Neuronal stem cell (in vitro differentiated cells): ENCODE measurements around the gene UTF1.

Experiments used
- DNase-seq: peaks from one replicate; pipeline ENCODE4 v3.0.0-alpha.2; 2013; ENCODE audit warnings: low spot score
- H2AFZ ChIP-seq: one replicate; pipeline ENCODE4 v1.6.1; 2013; ENCODE audit warnings: mild to moderate bottlenecking, low read length, inconsistent platforms
- H2AK5ac ChIP-seq: 2 replicates; pipeline ENCODE4 v1.6.1; 2013; ENCODE audit warnings: low read depth, mild to moderate bottlenecking, inconsistent platforms, low read length, moderate library complexity, mixed read lengths
- H2BK120ac ChIP-seq: 2 replicates; pipeline ENCODE4 v1.6.1; 2013; ENCODE audit warnings: low read depth, mild to moderate bottlenecking, inconsistent platforms, low read length, moderate library complexity, mixed read lengths
- H2BK12ac ChIP-seq: one replicate; pipeline ENCODE4 v1.6.1; 2013; ENCODE audit warnings: low read length, inconsistent platforms
- H2BK15ac ChIP-seq: 2 replicates; pipeline ENCODE4 v1.6.1; 2013; ENCODE audit warnings: mild to moderate bottlenecking, low read length, inconsistent platforms, mixed read lengths
- H2BK5ac ChIP-seq: one replicate; pipeline ENCODE4 v1.6.1; 2013; ENCODE audit warnings: inconsistent platforms, mild to moderate bottlenecking, low read length, moderate library complexity
- H3K14ac ChIP-seq: one replicate; pipeline ENCODE4 v1.6.1; 2013; ENCODE audit warnings: low read length, inconsistent platforms
- H3K18ac ChIP-seq: 2 replicates; pipeline ENCODE4 v1.6.1; 2013; ENCODE audit warnings: low read length, inconsistent platforms
- H3K23ac ChIP-seq: 2 replicates; pipeline ENCODE4 v1.6.1; 2013; ENCODE audit warnings: low read depth, mild to moderate bottlenecking, mixed read lengths, low read length, inconsistent platforms; ENCODE audit not compliant: poor library complexity
- H3K27ac ChIP-seq: replicated peaks from 3 replicates; pipeline ENCODE4 v1.5.1; 2013; ENCODE audit warnings: low read length, inconsistent platforms
- H3K27me3 ChIP-seq, 3 experiments: 2 replicates each; pipeline ENCODE4 v1.6.1; 2013; ENCODE audit warnings: low read length in 3 of 3, mild to moderate bottlenecking in 2 of 3, inconsistent platforms in 1 of 3, low read depth in 1 of 3, mixed read lengths in 1 of 3, moderate library complexity in 1 of 3; ENCODE audit not compliant: control insufficient read depth in 3 of 3, insufficient read depth in 3 of 3
- H3K36me3 ChIP-seq, 2 donors: replicated peaks in 1 of 2; 2 replicates each; pipeline ENCODE4 v1.6.1; 2013; ENCODE audit warnings: low read length in 2 of 2; ENCODE audit not compliant: control insufficient read depth in 2 of 2, insufficient read depth in 2 of 2
- H3K4ac ChIP-seq: 2 replicates; pipeline ENCODE4 v1.6.1; 2013; ENCODE audit warnings: inconsistent platforms, mild to moderate bottlenecking, low read length, moderate library complexity
- H3K4me1 ChIP-seq, 2 donors: 1 replicate in 1 of 2; 2 replicates in 1 of 2; pipeline ENCODE4 v1.6.1; 2013; ENCODE audit warnings: low read length in 2 of 2, low read depth in 1 of 2; ENCODE audit not compliant: control insufficient read depth in 2 of 2, insufficient read depth in 1 of 2
- H3K4me2 ChIP-seq: one replicate; pipeline ENCODE4 v1.6.1; 2013; ENCODE audit warnings: mild to moderate bottlenecking, low read length, inconsistent platforms; ENCODE audit not compliant: insufficient read depth, poor library complexity, severe bottlenecking
- H3K4me3 ChIP-seq, 2 donors: 2 replicates each; pipeline ENCODE4 v1.5.1; 2013; ENCODE audit warnings: low read length in 2 of 2, mild to moderate bottlenecking in 2 of 2, inconsistent platforms in 1 of 2, moderate library complexity in 1 of 2
- H3K79me1 ChIP-seq: one replicate; pipeline ENCODE4 v1.6.1; 2013; ENCODE audit warnings: low read depth, mild to moderate bottlenecking, inconsistent platforms, low read length, moderate library complexity
- H3K9ac ChIP-seq: one replicate; pipeline ENCODE4 v1.6.1; 2013; ENCODE audit warnings: mild to moderate bottlenecking, low read depth, low read length, inconsistent platforms; ENCODE audit not compliant: poor library complexity
- H3K9me3 ChIP-seq, 2 donors: replicated peaks in 1 of 2; 2 replicates each; pipeline versions ENCODE3 to v1.6.1; 2013; ENCODE audit warnings: low read length in 2 of 2, mild to moderate bottlenecking in 2 of 2, inconsistent platforms in 1 of 2, low read depth in 1 of 2, mixed read lengths in 1 of 2, moderate library complexity in 1 of 2; ENCODE audit not compliant: control insufficient read depth in 2 of 2, insufficient read depth in 1 of 2
- H4K8ac ChIP-seq: one replicate; pipeline ENCODE4 v1.6.1; 2013; ENCODE audit warnings: low read depth, mild to moderate bottlenecking, inconsistent platforms, low read length, moderate library complexity
- H4K91ac ChIP-seq: one replicate; pipeline ENCODE4 v1.6.1; 2013; ENCODE audit warnings: low read length, low read depth, mild to moderate bottlenecking, inconsistent platforms; ENCODE audit not compliant: poor library complexity
- WGBS, 2 donors: extraction: QIAGEN DNeasy Blood & Tissue Kit; methylation state at CpG; one replicate each; pipeline ENCODE4 v1.1.7; 2013; ENCODE audit warnings: missing lambda C conversion rate in 2 of 2, mixed read lengths in 1 of 2; ENCODE audit not compliant: insufficient read length in 2 of 2, insufficient replicate concordance in 1 of 2; ENCODE audit errors: extremely low coverage in 2 of 2; 5-methylcytosine and 5-hydroxymethylcytosine counted together

Gene UTF1

GRCh38 chr10:133259602-133259989, 29.6 kb downstream of the UTF1 start:
- no CpG with 5 or more reads among the region's 12 CpGs for WGBS, 2 donors
- Histone ChIP-seq H2BK15ac (peak overlapping the region; percentile 98), H3K4me3 (no peak overlapping the region), H2AK5ac (peak overlapping the region; percentile 78), H4K91ac (no peak overlapping the region), H3K4ac (no peak overlapping the region), H3K27me3 (peaks cover 0 to 33% (median 5%) of the 10 kb centered on the region in 3 experiments), H2AFZ (peak overlapping the region; percentile 24), H2BK12ac (no peak overlapping the region), H3K4me2 (no peak overlapping the region), H2BK120ac (no peak overlapping the region), H2BK5ac (no peak overlapping the region), H3K79me1 (peaks cover 3% of the 10 kb centered on the region), H4K8ac (no peak overlapping the region), H3K9me3 (no peaks in the 10 kb centered on the region), H3K18ac (no peak overlapping the region), H3K4me1 (peaks cover 20 to 38% of the 10 kb centered on the region in 2 donors), H3K36me3 (no peaks in the 10 kb centered on the region), H3K27ac (no peak overlapping the region), H3K23ac (no peak overlapping the region), H3K9ac (no peak overlapping the region), H3K14ac (peak overlapping the region; percentile 64)
- no peak for DNase-seq

GRCh38 chr10:133260895-133261725, 31.1 kb downstream of the UTF1 start:
- H3K27ac ChIP-seq: no peak overlapping the region
- H4K91ac ChIP-seq: no peak overlapping the region
- H2AFZ ChIP-seq: peak overlapping the region; percentile 89
- DNase-seq: no peak
- no peaks in the 10 kb centered on the region for H3K9me3 ChIP-seq
- peaks cover 3% of the 10 kb centered on the region for H3K79me1 ChIP-seq
- no CpG with 5 or more reads among the region's 50 CpGs for WGBS, 2 donors
- H3K4me1 ChIP-seq: peaks cover 18 to 38% of the 10 kb centered on the region in 2 donors
- no peak overlapping the region for H3K4ac ChIP-seq
- no peak overlapping the region for H4K8ac ChIP-seq
- peak overlapping the region; percentile 54 for H2BK5ac ChIP-seq
- H3K4me2 ChIP-seq: peak overlapping the region; percentile 79
- H3K18ac ChIP-seq: peak overlapping the region; percentile 98
- peak overlapping the region; percentile 79 for H2AK5ac ChIP-seq
- peaks cover 0 to 22% (median 5%) of the 10 kb centered on the region in 3 experiments for H3K27me3 ChIP-seq
- H3K23ac ChIP-seq: no peak overlapping the region
- peak overlapping the region; percentile 94 for H3K14ac ChIP-seq
- H3K9ac ChIP-seq: peak overlapping the region; percentile 99
- H2BK120ac ChIP-seq: no peak overlapping the region
- peak overlapping the region; percentile 12 for H2BK12ac ChIP-seq
- H2BK15ac ChIP-seq: peak overlapping the region; percentile 65
- no peaks in the 10 kb centered on the region for H3K36me3 ChIP-seq
- H3K4me3 ChIP-seq: peak overlapping the region; percentile 68 to 96

GRCh38 chr10:133261726-133262325, 31.8 kb downstream of the UTF1 start:
- peak overlapping the region; percentile 56 for H3K14ac ChIP-seq
- peak overlapping the region; percentile 99 for H3K9ac ChIP-seq
- peaks cover 3% of the 10 kb centered on the region for H3K79me1 ChIP-seq
- H3K27ac ChIP-seq: no peak overlapping the region
- no peak overlapping the region for H2BK12ac ChIP-seq
- H4K8ac ChIP-seq: no peak overlapping the region
- peak overlapping the region; percentile 68 to 96 for H3K4me3 ChIP-seq
- H2BK15ac ChIP-seq: peak overlapping the region; percentile 65
- peak overlapping the region; percentile 98 for H3K18ac ChIP-seq
- H3K4me1 ChIP-seq: peaks cover 18 to 38% of the 10 kb centered on the region in 2 donors
- no peak overlapping the region for H4K91ac ChIP-seq
- WGBS, 2 donors: no CpG with 5 or more reads among the region's 79 CpGs
- no peak for DNase-seq
- no peak overlapping the region for H3K4ac ChIP-seq
- H3K23ac ChIP-seq: no peak overlapping the region
- peak overlapping the region; percentile 89 for H2AFZ ChIP-seq
- no peaks in the 10 kb centered on the region for H3K36me3 ChIP-seq
- peak overlapping the region; percentile 79 for H3K4me2 ChIP-seq
- peak overlapping the region; percentile 54 for H2BK5ac ChIP-seq
- H3K27me3 ChIP-seq: peaks cover 0 to 22% (median 5%) of the 10 kb centered on the region in 3 experiments
- no peaks in the 10 kb centered on the region for H3K9me3 ChIP-seq
- no peak overlapping the region for H2BK120ac ChIP-seq
- H2AK5ac ChIP-seq: no peak overlapping the region

GRCh38 chr10:133262696-133263095, 32.7 kb downstream of the UTF1 start:
- H4K91ac ChIP-seq: no peak overlapping the region
- peak overlapping the region; percentile 73 for H3K18ac ChIP-seq
- no CpG with 5 or more reads among the region's 14 CpGs for WGBS, 2 donors
- H2BK15ac ChIP-seq: peak overlapping the region; percentile 82
- H3K4ac ChIP-seq: no peak overlapping the region
- H3K79me1 ChIP-seq: peaks cover 3% of the 10 kb centered on the region
- H2AK5ac ChIP-seq: peak overlapping the region; percentile 85
- no peak overlapping the region for H3K4me2 ChIP-seq
- H3K4me1 ChIP-seq: peaks cover 13 to 34% of the 10 kb centered on the region in 2 donors
- no peak overlapping the region for H3K14ac ChIP-seq
- H3K36me3 ChIP-seq: no peaks in the 10 kb centered on the region
- H2BK12ac ChIP-seq: peak overlapping the region; percentile 67
- H2BK120ac ChIP-seq: no peak overlapping the region
- H4K8ac ChIP-seq: no peak overlapping the region
- H3K27me3 ChIP-seq: peaks cover 0 to 17% (median 5%) of the 10 kb centered on the region in 3 experiments
- H3K27ac ChIP-seq: no peak overlapping the region
- no peak overlapping the region for H2BK5ac ChIP-seq
- H3K4me3 ChIP-seq: peak overlapping the region in 1 of 2 donors; percentile 49
- no peak overlapping the region for H2AFZ ChIP-seq
- DNase-seq: no peak
- H3K23ac ChIP-seq: peak overlapping the region; percentile 8
- H3K9ac ChIP-seq: peak overlapping the region; percentile 73
- H3K9me3 ChIP-seq: no peaks in the 10 kb centered on the region
